GM12878 (cell line): Measurements from ENCODE around the gene TTC38. TPM values are rescaled to one million over a fixed set of nuclear protein-coding genes. Genes with fewer than 3 reads are reported as not detected.

Experiments used
- ATAC-seq: fragments of 200-7000 bp; cut with Tn5 transposase; 3 replicates; pipeline ENCODE4 v1.9.1; 2020; ENCODE audit warnings: mild to moderate bottlenecking, moderate library complexity
- BruUV-seq: library from RNA; stranded (reverse); fragments of 400-500 nt; replicated peaks from 2 replicates; lab custom pipeline; 2021; lab: Mats Ljungman, UMichigan
- CTCF ChIA-PET: fragments of 300-600 bp; sonication (Branson Sonifier 250); formaldehyde crosslinking; extraction: SDS; loops from one replicate; lab custom pipeline; 2021; ENCODE audit warnings: inconsistent platforms; lab: Yijun Ruan, JAX
- POLR2A ChIA-PET: fragments of 350-600 bp; formaldehyde crosslinking; extraction: SDS; loops from one replicate; lab custom pipeline; 2021; ENCODE audit warnings: inconsistent platforms; lab: Charles Lee
- RAD21 ChIA-PET: fragments of 300-600 bp; sonication (Branson Sonifier 250); formaldehyde crosslinking; loops from one replicate; lab custom pipeline; 2023; ENCODE audit warnings: antibody characterized with exemption; ENCODE audit not compliant: unreplicated experiment; lab: Charles Lee
- SMC1A ChIA-PET: fragments of 300-600 bp; sonication (Branson Sonifier 250); formaldehyde crosslinking; loops from one replicate; lab custom pipeline; 2023; ENCODE audit not compliant: unreplicated experiment, uncharacterized antibody; lab: Charles Lee
- DNase-seq: peaks from one replicate; pipeline ENCODE4 v3.0.0-alpha.2; 2011; ENCODE audit warnings: low read depth, low spot score
- FAIRE-seq: peaks from 3 replicates; lab custom pipeline; 2011; peaks lifted over from hg19 to GRCh38; lab: Jason Lieb, UNC
- H2AFZ ChIP-seq: 2 replicates; pipeline ENCODE4 v1.6.0; 2011; ENCODE audit warnings: low read depth, low read length, control low read depth; ENCODE audit not compliant: control insufficient read depth
- H3K27ac ChIP-seq: 2 replicates; pipeline ENCODE4 v1.5.1; 2011; ENCODE audit warnings: control low read depth; ENCODE audit not compliant: control insufficient read depth, insufficient read depth
- H3K27me3 ChIP-seq, 2 experiments: replicated peaks in 1 of 2; 2 replicates each; pipeline versions ENCODE4 v1.6.0 to v1.6.1; 2011; ENCODE audit warnings: low read length in 1 of 2; ENCODE audit not compliant: control insufficient read depth in 2 of 2, insufficient read depth in 2 of 2
- H3K36me3 ChIP-seq, 2 experiments: 2 replicates each; pipeline ENCODE4 v1.5.1; 2011; ENCODE audit warnings: low read length in 1 of 2; ENCODE audit not compliant: control insufficient read depth in 2 of 2, insufficient read depth in 2 of 2
- H3K4me1 ChIP-seq: 2 replicates; pipeline ENCODE4 v1.6.1; 2011; ENCODE audit warnings: mild to moderate bottlenecking, low read length, moderate library complexity, mixed read lengths; ENCODE audit not compliant: control insufficient read depth, insufficient read depth
- H3K4me2 ChIP-seq: 2 replicates; pipeline ENCODE4 v1.6.0; 2011; ENCODE audit warnings: control low read depth; ENCODE audit not compliant: control insufficient read depth, insufficient read depth
- H3K4me3 ChIP-seq: fragments of 200-600 bp; sonication (generic); 2 replicates; pipeline ENCODE4 v1.5.1; 2016
- H3K79me2 ChIP-seq: 2 replicates; pipeline ENCODE4 v1.6.0; 2011; ENCODE audit warnings: low read length; ENCODE audit not compliant: control insufficient read depth, insufficient read depth
- H3K9ac ChIP-seq: 2 replicates; pipeline ENCODE4 v1.8.0; 2011; ENCODE audit warnings: low read length, control low read depth, mixed read lengths; ENCODE audit not compliant: control insufficient read depth, insufficient read depth
- H3K9me3 ChIP-seq: replicated peaks from 3 replicates; pipeline ENCODE4 v1.5.1; 2011; ENCODE audit warnings: mild to moderate bottlenecking, low read length; ENCODE audit not compliant: control insufficient read depth, insufficient read depth
- H4K20me1 ChIP-seq: 2 replicates; pipeline ENCODE4 v1.6.0; 2011; ENCODE audit not compliant: control insufficient read depth, insufficient read depth
- HDAC2 ChIP-seq: fragments of 200-600 bp; sonication (generic); IDR thresholded peaks from 2 replicates; pipeline ENCODE4 v1.6.1; 2017
- JUND ChIP-seq: IDR thresholded peaks from 2 replicates; pipeline ENCODE4 v1.6.1; 2012; ENCODE audit warnings: low read depth, mild to moderate bottlenecking, low read length, improper control_type of control experiment, moderate library complexity
- KDM1A ChIP-seq: fragments of 200-600 bp; sonication (generic); IDR thresholded peaks from 2 replicates; pipeline ENCODE4 v1.6.1; 2016; ENCODE audit warnings: borderline replicate concordance
- NFIC ChIP-seq: IDR thresholded peaks from 2 replicates; pipeline ENCODE4 v1.6.1; 2012; ENCODE audit warnings: low read depth, mild to moderate bottlenecking, inconsistent platforms, low read length, moderate library complexity
- TCF7 ChIP-seq: IDR thresholded peaks from 2 replicates; pipeline ENCODE4 v1.6.1; 2014; ENCODE audit warnings: antibody characterized with exemption, borderline replicate concordance
- WGBS: methylation state at CpG from one replicate; pipeline ENCODE4 v1.1.6; 2016; ENCODE audit warnings: low lambda C conversion rate; ENCODE audit not compliant: insufficient replicate concordance, insufficient coverage; ENCODE audit errors: missing lambda C conversion rate; 5-methylcytosine and 5-hydroxymethylcytosine counted together
- in situ Hi-C: fragments of 300-500 bp; cut with MboI; formaldehyde crosslinking; loops from 9 replicates; pipeline ENCODE4 v1.14.3; 2018; ENCODE audit warnings: mixed read lengths
- intact Hi-C: fragments of 100-400 bp; cut with micrococcal nuclease; formaldehyde crosslinking; loops from one replicate; pipeline ENCODE4 v1.14.2; 2022; ENCODE audit not compliant: unreplicated experiment
- polyA plus RNA-seq, 11 experiments: library from polyadenylated mRNA; depleted of rRNA in 4 of 11; unstranded in 6 of 11; stranded (reverse) in 5 of 11; fragments of >200 nt; fragmentation: Nextera tagmentation in 4 of 11; fragmentation: Illumina TruSeq in 1 of 11; extraction: Ambion mirVana in 4 of 11; extraction: Trizol in 1 of 11; gene quantifications; 1 replicate in 1 of 11; 2 replicates in 10 of 11; pipeline versions ENCODE4 v1.2.1 to v1.2.3, GENCODE V29; 2011 to 2016; ENCODE audit warnings: inconsistent platforms in 2 of 11, missing spikeins in 2 of 11, low read depth in 1 of 11
- total RNA-seq, 4 experiments: library from RNA; depleted of rRNA in 3 of 4; stranded (reverse); fragments of >200 nt in 3 of 4; fragmentation: Illumina TruSeq in 1 of 4; extraction: Trizol in 1 of 4; gene quantifications; 2 replicates each; pipeline versions ENCODE4 v1.2.1 to v1.2.3, GENCODE V29; 2013 to 2021
- TF ChIP-seq, protein P1 (sequence below): IDR thresholded peaks from 2 replicates; pipeline ENCODE4 v1.6.1; 2012; ENCODE audit warnings: low read depth, low read length, improper control_type of control experiment
- TF ChIP-seq, protein P2 (sequence below): fragments of 450-650 bp; formaldehyde crosslinking; IDR thresholded peaks from 2 replicates; pipeline ENCODE4 v1.4.0; 2022; ENCODE audit warnings: mild to moderate bottlenecking, moderate library complexity
- TF ChIP-seq, protein P3 (sequence below): IDR thresholded peaks from 2 replicates; pipeline ENCODE4 v1.6.1; 2011; ENCODE audit warnings: borderline replicate concordance, low read depth, mild to moderate bottlenecking, moderate library complexity, mixed read lengths, low read length; ENCODE audit not compliant: insufficient read depth; ENCODE audit errors: extremely low read length

Gene TTC38
- total and polyA plus RNA-seq, 10 of the 15 experiments (the other 5 are each of a cell fraction or from before 2014, with no cell fraction given): 0.58 to 39.9 (median 13.0) TPM

DNA sequence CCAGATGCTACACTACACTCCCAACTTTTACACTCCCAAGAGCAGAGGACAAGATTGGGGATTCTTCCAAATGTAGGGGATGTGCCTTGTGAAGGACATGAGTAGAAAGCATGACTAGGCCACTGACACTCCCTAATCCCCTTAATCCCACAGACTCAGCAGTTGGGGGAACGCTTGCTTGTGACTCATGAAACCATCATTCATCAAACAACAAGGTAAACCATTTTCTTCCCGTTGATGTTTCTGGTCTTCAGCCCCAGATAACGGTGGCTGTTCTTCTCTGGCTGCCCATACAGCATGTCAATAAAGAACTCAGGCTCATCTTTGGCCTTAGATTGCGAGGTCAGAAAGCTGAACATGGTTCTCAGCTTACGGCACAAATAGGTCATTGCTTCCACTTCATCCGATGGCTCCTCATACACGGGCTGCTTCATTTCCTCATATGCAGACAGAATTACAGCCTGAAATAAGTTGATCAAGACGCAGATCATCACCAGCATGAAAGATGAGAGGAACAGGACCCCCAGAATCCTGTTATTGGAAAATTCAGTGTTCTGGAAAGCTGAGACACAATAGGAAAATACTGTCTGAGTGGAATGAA lies 11.3 kb upstream of the TTC38 start:
- Histone ChIP-seq H3K27ac (no peak overlapping the region), H3K4me2 (no peak overlapping the region), H2AFZ (no peak overlapping the region), H3K27me3 (peaks cover 0 to 2% of the 10 kb centered on the region in 2 experiments; a peak in 2 of 4 replicates), H3K4me1 (no peaks in the 10 kb centered on the region), H3K36me3 (no peaks in the 10 kb centered on the region), H3K4me3 (no peak overlapping the region), H4K20me1 (no peaks in the 10 kb centered on the region), H3K9ac (no peak overlapping the region), H3K9me3 (no peaks in the 10 kb centered on the region; the same call in 2 of the 3 replicates), H3K79me2 (no peaks in the 10 kb centered on the region)
- TF ChIP-seq, protein P1, sequence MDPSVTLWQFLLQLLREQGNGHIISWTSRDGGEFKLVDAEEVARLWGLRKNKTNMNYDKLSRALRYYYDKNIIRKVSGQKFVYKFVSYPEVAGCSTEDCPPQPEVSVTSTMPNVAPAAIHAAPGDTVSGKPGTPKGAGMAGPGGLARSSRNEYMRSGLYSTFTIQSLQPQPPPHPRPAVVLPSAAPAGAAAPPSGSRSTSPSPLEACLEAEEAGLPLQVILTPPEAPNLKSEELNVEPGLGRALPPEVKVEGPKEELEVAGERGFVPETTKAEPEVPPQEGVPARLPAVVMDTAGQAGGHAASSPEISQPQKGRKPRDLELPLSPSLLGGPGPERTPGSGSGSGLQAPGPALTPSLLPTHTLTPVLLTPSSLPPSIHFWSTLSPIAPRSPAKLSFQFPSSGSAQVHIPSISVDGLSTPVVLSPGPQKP: no peak
- TF ChIP-seq NFIC: no peak
- no peak for TF ChIP-seq KDM1A
- TF ChIP-seq HDAC2: no peak
- no peak for TF ChIP-seq JUND
- TF ChIP-seq, protein P2, sequence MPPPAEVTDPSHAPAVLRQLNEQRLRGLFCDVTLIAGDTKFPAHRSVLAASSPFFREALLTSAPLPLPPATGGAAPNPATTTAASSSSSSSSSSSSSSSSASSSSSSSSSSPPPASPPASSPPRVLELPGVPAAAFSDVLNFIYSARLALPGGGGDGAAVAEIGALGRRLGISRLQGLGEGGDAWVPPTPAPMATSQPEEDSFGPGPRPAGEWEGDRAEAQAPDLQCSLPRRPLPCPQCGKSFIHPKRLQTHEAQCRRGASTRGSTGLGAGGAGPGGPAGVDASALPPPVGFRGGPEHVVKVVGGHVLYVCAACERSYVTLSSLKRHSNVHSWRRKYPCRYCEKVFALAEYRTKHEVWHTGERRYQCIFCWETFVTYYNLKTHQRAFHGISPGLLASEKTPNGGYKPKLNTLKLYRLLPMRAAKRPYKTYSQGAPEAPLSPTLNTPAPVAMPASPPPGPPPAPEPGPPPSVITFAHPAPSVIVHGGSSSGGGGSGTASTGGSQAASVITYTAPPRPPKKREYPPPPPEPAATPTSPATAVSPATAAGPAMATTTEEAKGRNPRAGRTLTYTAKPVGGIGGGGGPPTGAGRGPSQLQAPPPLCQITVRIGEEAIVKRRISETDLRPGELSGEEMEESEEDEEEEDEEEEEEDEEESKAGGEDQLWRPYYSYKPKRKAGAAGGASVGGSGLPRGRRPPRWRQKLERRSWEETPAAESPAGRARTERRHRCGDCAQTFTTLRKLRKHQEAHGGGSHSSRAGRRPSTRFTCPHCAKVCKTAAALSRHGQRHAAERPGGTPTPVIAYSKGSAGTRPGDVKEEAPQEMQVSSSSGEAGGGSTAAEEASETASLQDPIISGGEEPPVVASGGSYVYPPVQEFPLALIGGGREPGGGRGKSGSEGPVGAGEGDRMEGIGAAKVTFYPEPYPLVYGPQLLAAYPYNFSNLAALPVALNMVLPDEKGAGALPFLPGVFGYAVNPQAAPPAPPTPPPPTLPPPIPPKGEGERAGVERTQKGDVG (CRISPR knock-in tag): no peak
- no peak for TF ChIP-seq TCF7
- TF ChIP-seq, protein P3, sequence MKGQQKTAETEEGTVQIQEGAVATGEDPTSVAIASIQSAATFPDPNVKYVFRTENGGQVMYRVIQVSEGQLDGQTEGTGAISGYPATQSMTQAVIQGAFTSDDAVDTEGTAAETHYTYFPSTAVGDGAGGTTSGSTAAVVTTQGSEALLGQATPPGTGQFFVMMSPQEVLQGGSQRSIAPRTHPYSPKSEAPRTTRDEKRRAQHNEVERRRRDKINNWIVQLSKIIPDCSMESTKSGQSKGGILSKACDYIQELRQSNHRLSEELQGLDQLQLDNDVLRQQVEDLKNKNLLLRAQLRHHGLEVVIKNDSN: no peak
- in situ Hi-C loops (no loop called here), intact Hi-C loops (no loop called here)
- RAD21 ChIA-PET: no interaction called here
- CTCF ChIA-PET: no interaction called here
- POLR2A ChIA-PET: no interaction called here
- no TSS peak for BruUV-seq
- no peak for DNase-seq
- 54% methylated on average over 8 of the region's 8 CpGs for WGBS
- SMC1A ChIA-PET: no interaction called here
- no peak for FAIRE-seq
- ATAC-seq: no peak
